IMR-90 (cell line): ENCODE data around the gene ABCB9. TPM values are rescaled to one million over a fixed set of nuclear protein-coding genes. Genes with fewer than 3 reads are reported as not detected.

ENCODE experiments used
- ATAC-seq: fragments of 200-7000 bp; cut with Tn5 transposase; 2 replicates; pipeline ENCODE4 v1.9.1; 2020; ENCODE audit warnings: low read depth, mild to moderate bottlenecking, moderate library complexity
- BruUV-seq: library from RNA; stranded (reverse); fragments of 400-500 nt; replicated peaks from 2 replicates; lab custom pipeline; 2021; lab: Mats Ljungman, UMichigan
- CTCF ChIA-PET: fragments of 300-600 bp; formaldehyde crosslinking; extraction: SDS; loops from one replicate; lab custom pipeline; 2021; ENCODE audit warnings: antibody characterized with exemption; lab: Yijun Ruan, JAX
- POLR2A ChIA-PET: fragments of 300-600 bp; sonication (Branson Sonifier 250); formaldehyde crosslinking; loops from one replicate; lab custom pipeline; 2022; ENCODE audit warnings: antibody characterized with exemption; ENCODE audit not compliant: unreplicated experiment; lab: Charles Lee
- DNase-seq: peaks from one replicate; pipeline ENCODE4 v3.0.0; 2013
- H2AFZ ChIP-seq: replicated peaks from 2 replicates; pipeline ENCODE3; 2013; ENCODE audit warnings: low read length, mild to moderate bottlenecking; ENCODE audit not compliant: poor library complexity
- H2AK5ac ChIP-seq: 2 replicates; pipeline ENCODE4 v1.6.1; 2013; ENCODE audit warnings: low read depth, low read length, inconsistent platforms
- H2AK9ac ChIP-seq: replicated peaks from 2 replicates; pipeline ENCODE3; 2013; ENCODE audit warnings: mild to moderate bottlenecking, low read depth, low read length, moderate library complexity; ENCODE audit not compliant: poor library complexity
- H2BK120ac ChIP-seq: 2 replicates; pipeline ENCODE4 v1.6.1; 2013; ENCODE audit warnings: low read depth, low read length, inconsistent platforms
- H2BK15ac ChIP-seq: 3 replicates; pipeline ENCODE4 v1.6.1; 2013; ENCODE audit warnings: low read depth, low read length, inconsistent platforms
- H2BK20ac ChIP-seq: 2 replicates; pipeline ENCODE4 v1.6.1; 2013; ENCODE audit warnings: low read depth, mild to moderate bottlenecking, inconsistent platforms, low read length, moderate library complexity
- H2BK5ac ChIP-seq: 2 replicates; pipeline ENCODE4 v1.6.1; 2013; ENCODE audit warnings: mild to moderate bottlenecking, low read depth, low read length, inconsistent platforms; ENCODE audit not compliant: poor library complexity, severe bottlenecking
- H3K14ac ChIP-seq: replicated peaks from 2 replicates; pipeline ENCODE4 v1.6.1; 2013; ENCODE audit warnings: low read depth, low read length, inconsistent platforms
- H3K18ac ChIP-seq: 2 replicates; pipeline ENCODE4 v1.6.1; 2013; ENCODE audit warnings: low read depth, low read length, control low read depth
- H3K23ac ChIP-seq: 2 replicates; pipeline ENCODE4 v1.6.1; 2013; ENCODE audit warnings: low read depth, low read length, inconsistent platforms
- H3K27ac ChIP-seq: 2 replicates; pipeline ENCODE4 v1.5.1; 2013; ENCODE audit warnings: mild to moderate bottlenecking, control low read depth, low read length; ENCODE audit not compliant: insufficient read depth
- H3K27me3 ChIP-seq: 2 replicates; pipeline ENCODE4 v1.6.1; 2013; ENCODE audit warnings: low read length; ENCODE audit not compliant: control insufficient read depth, insufficient read depth
- H3K36me3 ChIP-seq: 2 replicates; pipeline ENCODE4 v1.6.1; 2013; ENCODE audit warnings: low read length, mixed read lengths; ENCODE audit not compliant: control insufficient read depth, insufficient read depth
- H3K4ac ChIP-seq: 2 replicates; pipeline ENCODE4 v1.6.1; 2013; ENCODE audit warnings: low read depth, low read length, inconsistent platforms
- H3K4me1 ChIP-seq: 2 replicates; pipeline ENCODE4 v1.6.1; 2013; ENCODE audit warnings: low read length, mixed read lengths; ENCODE audit not compliant: control insufficient read depth, insufficient read depth
- H3K4me2 ChIP-seq: 2 replicates; pipeline ENCODE4 v1.6.1; 2013; ENCODE audit warnings: low read depth, mild to moderate bottlenecking, control low read depth, low read length, moderate library complexity
- H3K4me3 ChIP-seq: 2 replicates; pipeline ENCODE4 v1.5.1; 2013; ENCODE audit warnings: low read depth, mild to moderate bottlenecking, control low read depth, low read length, moderate library complexity; ENCODE audit not compliant: insufficient read depth
- H3K56ac ChIP-seq: 2 replicates; pipeline ENCODE4 v1.6.1; 2013; ENCODE audit warnings: low read length, inconsistent platforms; ENCODE audit not compliant: insufficient read depth; ENCODE audit errors: extremely low read depth
- H3K79me1 ChIP-seq, 2 experiments: 2 replicates each; pipeline ENCODE4 v1.6.1; 2013; ENCODE audit warnings: low read length in 2 of 2, inconsistent platforms in 1 of 2, low read depth in 1 of 2
- H3K9ac ChIP-seq: 2 replicates; pipeline ENCODE4 v1.6.1; 2013; ENCODE audit warnings: low read depth, low read length, control low read depth
- H3K9me1 ChIP-seq: 2 replicates; pipeline ENCODE4 v1.6.1; 2013; ENCODE audit warnings: low read length, inconsistent platforms; ENCODE audit not compliant: insufficient read depth
- H3K9me3 ChIP-seq: 2 replicates; pipeline ENCODE4 v1.6.1; 2013; ENCODE audit warnings: low read length; ENCODE audit not compliant: control insufficient read depth, insufficient read depth
- H4K20me1 ChIP-seq: 2 replicates; pipeline ENCODE4 v1.6.1; 2013; ENCODE audit warnings: low read length, inconsistent platforms; ENCODE audit not compliant: insufficient read depth
- H4K5ac ChIP-seq: 2 replicates; pipeline ENCODE4 v1.6.1; 2013; ENCODE audit warnings: mild to moderate bottlenecking, low read depth, low read length, control low read depth
- H4K8ac ChIP-seq, 2 experiments: 2 replicates each; pipeline ENCODE4 v1.6.1; 2013; ENCODE audit warnings: low read depth in 2 of 2, low read length in 2 of 2, control low read depth in 1 of 2, inconsistent platforms in 1 of 2
- H4K91ac ChIP-seq: 2 replicates; pipeline ENCODE4 v1.6.1; 2013; ENCODE audit warnings: low read depth, low read length, inconsistent platforms; ENCODE audit not compliant: insufficient read depth
- CTCF ChIP-seq: conservative IDR thresholded peaks from 2 replicates; pipeline ENCODE4 v1.5.1; 2012; ENCODE audit warnings: mild to moderate bottlenecking, low read depth, low read length, improper control_type of control experiment
- MAZ ChIP-seq: IDR thresholded peaks from 2 replicates; pipeline ENCODE4 v1.6.1; 2012; ENCODE audit warnings: low read depth, mild to moderate bottlenecking, low read length, improper control_type of control experiment, moderate library complexity, borderline replicate concordance
- NFE2L2 ChIP-seq: fragments of 150-350 bp; IDR thresholded peaks from 2 replicates; pipeline ENCODE4 v1.6.1; 2016; ENCODE audit warnings: low read depth, mild to moderate bottlenecking, low read length
- WGBS, 2 experiments: methylation state at CpG; one replicate each; pipeline versions ENCODE4 v1.1.5 to v1.1.7; 2013; ENCODE audit warnings: missing lambda C conversion rate in 2 of 2; ENCODE audit not compliant: insufficient read length in 1 of 2; ENCODE audit errors: extremely low coverage in 2 of 2; 5-methylcytosine and 5-hydroxymethylcytosine counted together
- dilution Hi-C: fragments of 300-500 bp; cut with HindIII; formaldehyde crosslinking; loops from one replicate; pipeline ENCODE4 v1.14.3; 2018; ENCODE audit warnings: low sequenced_read_pairs; ENCODE audit not compliant: unreplicated experiment
- in situ Hi-C: fragments of 300-500 bp; cut with MboI; formaldehyde crosslinking; loops from 3 replicates; pipeline ENCODE4 v1.14.3; 2019; ENCODE audit warnings: low sequenced_read_pairs, inconsistent platforms, mixed read lengths
- intact Hi-C: fragments of 100-400 bp; cut with micrococcal nuclease; formaldehyde crosslinking; loops from 2 replicates; pipeline ENCODE4 v1.10.0; 2022
- polyA plus RNA-seq, 3 experiments: library from polyadenylated mRNA; depleted of rRNA; stranded (reverse); fragments of >200 nt; gene quantifications; 2 replicates each; pipeline ENCODE4 v1.2.3, GENCODE V29; 2012; ENCODE audit warnings: low replicate concordance in 1 of 3
- total RNA-seq: library from RNA; depleted of rRNA; stranded (reverse); fragments of >200 nt; gene quantifications from 2 replicates; pipeline ENCODE4 v1.2.3, GENCODE V29; 2012

The ABCB9 gene
- total and polyA plus RNA-seq, 2 of the 4 experiments (the other 2 are of a cell fraction) = 5.6 to 8.3 TPM

- peaks cover 79% of the 10 kb centered on the region for H4K20me1 ChIP-seq
Observed at GRCh38 chr12:122882908-122883558, 83.2 kb downstream of the ABCB9 start.

More at GRCh38 chr12:122882908-122883558, 83.2 kb downstream of the ABCB9 start:
- no peak overlapping the region for H3K23ac ChIP-seq
- in situ Hi-C loops = no loop called here
- no peak overlapping the region for H2AK5ac ChIP-seq
- no peak overlapping the region for H3K14ac ChIP-seq
- peaks cover 22 to 81% of the 10 kb centered on the region in 2 experiments; a peak in 3 of 4 replicates for H3K79me1 ChIP-seq
- no peak overlapping the region for H4K8ac ChIP-seq
- H2BK120ac ChIP-seq = no peak overlapping the region
- WGBS, 2 experiments = no CpG with 5 or more reads among the region's 11 CpGs
- no peak overlapping the region for H4K5ac ChIP-seq
- no peak overlapping the region for H2AK9ac ChIP-seq
- H3K4me2 ChIP-seq = no peak overlapping the region
- H3K4me3 ChIP-seq = no peak overlapping the region
- no peak overlapping the region for H2BK15ac ChIP-seq
- H3K9me3 ChIP-seq = no peaks in the 10 kb centered on the region
- H3K4ac ChIP-seq = no peak overlapping the region
- ChIA-PET POLR2A (no interaction called here), CTCF (interaction anchor here (0.6 kb wide), 2 partner anchors 102 to 110 kb away, joined by 3 to 4 read pairs; no protein-coding TSS in a partner anchor)
- H3K27ac ChIP-seq = no peak overlapping the region
- H3K56ac ChIP-seq = no peak overlapping the region
- intact Hi-C loops = no loop called here
- TF ChIP-seq NFE2L2 = no peak
- TF ChIP-seq MAZ = no peak
- TF ChIP-seq CTCF = no peak
- no TSS peak for BruUV-seq
- H3K27me3 ChIP-seq = no peaks in the 10 kb centered on the region
- H3K36me3 ChIP-seq = no peaks in the 10 kb centered on the region
- H3K9me1 ChIP-seq = peaks cover 40% of the 10 kb centered on the region
- no peak for ATAC-seq
- H2BK20ac ChIP-seq = no peak overlapping the region
- H3K18ac ChIP-seq = no peak overlapping the region
- no peak for DNase-seq
- H2BK5ac ChIP-seq = no peak overlapping the region
- H2AFZ ChIP-seq = no peak overlapping the region
- H3K9ac ChIP-seq = no peak overlapping the region
- dilution Hi-C loops = no loop called here
- no peak overlapping the region for H4K91ac ChIP-seq
- H3K4me1 ChIP-seq = peaks cover 26% of the 10 kb centered on the region
